NCI-H82 treated with DMSO at 0.1 percent for 48 hours (cell line): ENCODE data around the gene TRPM3.

Experiments
- DNase-seq: peaks from one replicate; lab custom pipeline; 2025; ENCODE audit not compliant: unreplicated experiment; lab: John Stamatoyannopoulos, UW

The TRPM3 gene

DNA sequence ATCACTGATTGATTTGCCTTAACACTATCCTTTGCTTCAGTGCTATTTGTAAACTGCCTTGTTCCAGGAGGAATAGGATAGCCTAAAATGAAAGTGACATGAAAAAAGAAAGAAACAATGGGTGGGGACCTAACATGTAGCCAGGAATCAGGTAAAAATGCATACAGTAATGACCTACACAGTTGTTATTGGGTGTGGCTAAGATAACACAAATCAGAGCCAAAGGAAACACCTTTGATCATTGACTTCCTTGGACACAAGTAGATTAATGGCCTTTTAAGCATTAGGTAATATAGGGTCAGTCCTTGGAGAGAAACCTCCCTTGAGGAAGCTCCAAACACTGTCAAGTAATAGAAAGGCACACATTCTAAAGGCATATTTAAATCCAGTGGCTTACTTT is 220.4 kb downstream of the TRPM3 start:
- DNase-seq, result no peak

DNA sequence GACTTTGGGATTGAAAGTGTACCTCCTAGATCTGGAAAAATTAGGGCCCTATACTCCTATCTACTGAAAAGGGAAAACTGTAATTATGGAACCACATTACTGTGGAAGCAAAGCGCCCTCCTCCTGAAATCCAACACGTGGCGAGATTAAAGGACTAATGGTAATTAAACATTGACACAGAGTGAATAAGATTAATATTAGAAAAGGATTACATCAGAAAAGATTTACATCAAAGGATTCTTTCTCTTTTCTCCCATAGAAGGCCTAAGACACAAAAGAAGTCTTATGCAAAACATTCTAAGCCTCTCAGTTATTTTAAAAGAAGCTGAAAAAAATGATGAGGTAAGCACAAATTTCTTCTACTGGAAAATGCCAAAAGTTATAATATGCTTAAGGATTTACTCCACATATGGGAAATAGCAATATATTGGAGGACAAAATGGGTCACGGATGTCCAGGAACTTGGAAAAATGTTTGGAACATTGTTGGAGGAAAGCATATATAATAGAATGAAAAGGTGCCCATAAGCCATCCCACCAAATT is 227.8 kb downstream of the TRPM3 start:
- peak; percentile 53 for DNase-seq

DNA sequence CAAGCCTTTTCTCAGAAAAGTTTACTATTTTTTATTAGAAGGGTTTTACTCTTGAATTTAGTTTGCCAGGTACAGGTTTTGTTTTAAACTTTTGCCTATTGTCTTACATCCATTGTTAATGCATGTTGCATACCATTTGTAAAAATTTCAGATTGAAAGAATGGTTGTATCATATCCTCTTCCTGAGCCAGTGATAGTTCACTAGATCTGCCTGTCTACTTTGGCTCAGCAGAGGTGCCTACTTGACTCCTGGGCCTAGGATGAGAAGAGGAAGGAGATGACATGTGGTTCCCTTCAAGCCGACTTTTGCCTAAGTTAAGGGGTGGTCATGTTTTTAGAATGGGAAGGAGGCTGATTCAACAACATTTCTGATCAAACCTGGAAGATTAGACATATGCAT is 232.9 kb downstream of the TRPM3 start:
- no peak for DNase-seq

DNA sequence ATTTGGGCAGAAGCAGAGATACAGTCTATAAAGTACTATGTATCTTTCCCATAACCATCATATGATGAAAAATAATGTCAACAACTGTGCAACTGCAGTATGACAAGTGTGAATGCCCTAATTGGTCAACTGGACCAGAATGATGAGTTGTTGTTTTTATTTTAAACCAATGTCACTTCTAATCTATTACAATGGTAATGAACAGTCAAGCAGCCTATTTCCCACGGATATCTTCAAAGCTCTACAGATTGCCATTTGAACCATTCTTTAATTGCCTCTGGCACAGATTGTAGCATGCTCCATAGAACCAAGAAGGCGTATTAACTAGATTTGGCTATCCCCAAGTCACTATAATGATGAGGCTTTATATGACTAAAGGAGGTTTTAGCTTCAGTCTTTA is 233.6 kb downstream of the TRPM3 start:
- no peak for DNase-seq

DNA sequence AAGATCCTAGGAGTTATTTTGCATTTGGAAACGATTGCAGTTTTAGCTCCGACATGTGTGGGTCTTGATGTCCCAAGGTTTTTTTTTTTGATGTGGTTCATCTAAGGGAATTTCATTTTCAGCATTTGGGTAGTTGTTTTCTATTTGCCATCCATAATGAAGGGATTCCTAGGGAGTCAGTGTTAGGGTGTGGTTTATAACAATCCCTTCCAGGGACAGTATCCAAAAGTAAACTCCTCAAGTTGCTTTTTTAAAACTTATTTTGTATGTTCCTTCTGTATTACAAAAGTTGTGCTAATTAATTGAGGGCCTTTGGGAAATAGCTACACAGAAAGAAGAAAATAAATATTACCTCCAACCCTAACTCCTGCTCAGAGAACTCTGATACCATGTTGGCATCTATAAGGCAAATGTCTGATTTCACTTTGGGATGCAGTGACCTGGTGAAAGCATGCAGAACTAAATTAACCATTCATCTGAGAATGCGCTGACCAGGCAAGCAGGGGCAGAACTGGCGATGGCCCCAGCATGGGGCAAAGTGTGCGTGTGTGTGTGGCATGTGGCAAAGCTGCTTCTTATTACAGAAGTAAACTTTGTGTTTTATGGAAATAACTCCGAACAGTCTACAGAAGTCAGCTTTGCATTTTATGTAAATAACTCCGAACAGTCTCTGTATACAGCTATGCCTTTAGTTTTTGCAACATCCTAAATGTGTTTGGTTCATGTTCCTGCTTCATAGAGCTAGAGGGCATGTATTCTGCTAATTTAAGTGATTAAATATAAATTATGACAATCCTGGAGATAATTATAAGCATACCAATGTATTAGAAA is 237.2 kb downstream of the TRPM3 start:
- DNase-seq, result no peak

DNA sequence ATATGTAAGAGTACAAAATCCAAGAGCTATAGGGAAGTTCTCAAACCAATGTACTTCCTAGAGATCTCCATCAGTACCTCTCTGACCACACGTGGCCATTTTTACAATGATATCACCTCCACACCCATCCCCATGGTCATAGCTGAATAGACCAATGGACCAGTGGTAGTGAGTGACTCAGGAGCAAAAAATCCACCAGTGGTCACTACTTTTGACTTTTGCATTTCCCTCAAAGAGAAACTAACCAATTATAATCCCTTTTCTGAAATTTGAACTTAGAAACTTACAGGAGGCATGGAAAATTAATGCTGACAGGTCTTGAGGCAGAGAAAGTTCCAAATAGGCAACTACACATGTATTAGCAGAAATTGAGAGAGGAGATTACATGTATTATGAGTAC is 238.4 kb downstream of the TRPM3 start:
- no peak for DNase-seq

DNA sequence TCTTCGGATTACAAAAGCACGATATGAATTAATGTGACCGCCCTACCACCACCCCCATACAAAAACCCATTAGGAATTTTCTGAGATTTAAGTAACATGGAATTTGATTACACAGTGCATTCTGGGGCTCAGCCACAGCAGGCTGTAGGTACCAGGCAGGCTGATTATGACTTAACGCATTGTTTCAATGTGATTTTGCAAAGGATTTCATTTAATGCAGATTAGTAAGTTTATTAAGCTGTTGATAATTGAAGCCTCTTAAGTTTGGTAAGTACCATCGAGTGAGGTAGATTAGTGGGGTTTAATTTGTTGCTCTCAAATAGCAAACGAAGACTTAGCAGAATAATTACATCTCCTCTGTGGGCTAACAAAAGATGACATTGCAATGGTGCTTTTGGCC is 240.1 kb downstream of the TRPM3 start:
- peak; percentile 93 for DNase-seq

DNA sequence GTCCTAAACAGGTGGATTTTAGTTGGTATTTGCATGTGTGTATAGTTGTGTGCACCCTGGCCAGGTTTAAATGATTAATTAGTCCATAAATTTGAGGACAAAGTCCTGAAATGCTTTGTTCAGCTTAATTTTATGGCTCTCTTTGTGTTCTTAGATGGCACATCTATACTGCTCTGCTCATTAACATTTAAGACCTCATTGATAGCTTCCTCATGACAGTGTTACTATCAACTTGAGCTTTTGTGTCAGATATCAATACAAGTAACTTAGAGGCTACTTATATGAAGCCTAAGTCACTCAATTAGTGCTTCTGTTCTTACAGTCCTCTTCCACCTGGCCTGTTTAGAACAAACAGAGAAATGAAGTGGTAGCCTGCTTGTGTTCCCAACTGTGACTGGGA is 240.9 kb downstream of the TRPM3 start:
- no peak for DNase-seq

DNA sequence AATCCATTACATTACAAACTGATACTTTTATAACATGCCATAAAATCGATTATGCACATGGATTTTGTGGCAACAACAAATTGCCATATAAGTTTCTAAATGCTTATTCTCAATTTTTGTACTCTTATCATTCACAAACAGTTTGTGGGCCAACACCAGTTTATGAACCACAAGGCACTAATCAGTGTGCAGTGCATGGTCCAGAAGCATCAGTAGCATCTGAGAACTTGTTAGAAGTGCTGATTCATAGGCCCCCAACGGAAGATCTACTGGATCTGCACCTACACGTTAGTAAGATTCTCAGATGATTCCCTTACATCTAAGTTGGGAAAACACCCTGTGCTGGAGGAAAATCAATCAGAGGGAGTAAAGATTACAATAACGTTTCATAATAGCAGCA is 242.8 kb downstream of the TRPM3 start:
- no peak for DNase-seq

DNA sequence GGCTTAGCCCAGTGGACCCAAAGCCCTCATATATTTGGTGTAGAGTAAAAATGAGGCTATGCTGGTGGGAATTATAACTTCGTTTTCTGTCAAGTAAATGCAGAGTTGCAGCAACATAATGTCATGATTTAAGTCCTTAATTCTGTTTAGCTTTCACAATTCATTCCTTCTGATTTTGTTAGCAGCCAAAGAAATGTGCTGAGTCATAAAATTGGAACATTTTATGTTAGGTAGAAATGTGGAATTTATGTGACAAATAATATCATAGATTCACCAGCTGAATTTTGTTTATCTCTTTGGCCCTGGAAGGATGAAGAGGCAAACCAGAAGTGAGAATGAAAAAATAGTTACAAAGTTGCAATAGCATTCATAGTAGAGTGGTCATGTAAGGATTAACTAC is 247.0 kb downstream of the TRPM3 start:
- no peak for DNase-seq

DNA sequence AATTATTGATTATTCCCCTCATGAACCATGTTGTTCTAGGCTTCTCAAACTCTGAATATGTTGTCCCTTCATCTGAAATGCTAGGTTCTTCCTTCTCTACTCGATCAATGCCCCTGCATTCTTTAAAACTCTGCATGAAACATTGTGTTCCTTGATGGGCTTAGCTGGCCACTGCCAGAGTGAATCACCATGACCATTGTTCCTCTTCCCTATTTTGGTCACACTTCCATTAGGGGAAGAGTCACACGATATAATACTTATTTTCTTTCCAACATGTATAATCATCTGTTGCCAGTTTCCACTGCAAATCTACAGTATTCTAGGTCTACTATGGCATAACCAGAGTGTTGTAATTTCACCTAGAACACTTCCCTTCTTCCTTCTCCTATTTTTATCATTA is 247.9 kb downstream of the TRPM3 start:
- no peak for DNase-seq

DNA sequence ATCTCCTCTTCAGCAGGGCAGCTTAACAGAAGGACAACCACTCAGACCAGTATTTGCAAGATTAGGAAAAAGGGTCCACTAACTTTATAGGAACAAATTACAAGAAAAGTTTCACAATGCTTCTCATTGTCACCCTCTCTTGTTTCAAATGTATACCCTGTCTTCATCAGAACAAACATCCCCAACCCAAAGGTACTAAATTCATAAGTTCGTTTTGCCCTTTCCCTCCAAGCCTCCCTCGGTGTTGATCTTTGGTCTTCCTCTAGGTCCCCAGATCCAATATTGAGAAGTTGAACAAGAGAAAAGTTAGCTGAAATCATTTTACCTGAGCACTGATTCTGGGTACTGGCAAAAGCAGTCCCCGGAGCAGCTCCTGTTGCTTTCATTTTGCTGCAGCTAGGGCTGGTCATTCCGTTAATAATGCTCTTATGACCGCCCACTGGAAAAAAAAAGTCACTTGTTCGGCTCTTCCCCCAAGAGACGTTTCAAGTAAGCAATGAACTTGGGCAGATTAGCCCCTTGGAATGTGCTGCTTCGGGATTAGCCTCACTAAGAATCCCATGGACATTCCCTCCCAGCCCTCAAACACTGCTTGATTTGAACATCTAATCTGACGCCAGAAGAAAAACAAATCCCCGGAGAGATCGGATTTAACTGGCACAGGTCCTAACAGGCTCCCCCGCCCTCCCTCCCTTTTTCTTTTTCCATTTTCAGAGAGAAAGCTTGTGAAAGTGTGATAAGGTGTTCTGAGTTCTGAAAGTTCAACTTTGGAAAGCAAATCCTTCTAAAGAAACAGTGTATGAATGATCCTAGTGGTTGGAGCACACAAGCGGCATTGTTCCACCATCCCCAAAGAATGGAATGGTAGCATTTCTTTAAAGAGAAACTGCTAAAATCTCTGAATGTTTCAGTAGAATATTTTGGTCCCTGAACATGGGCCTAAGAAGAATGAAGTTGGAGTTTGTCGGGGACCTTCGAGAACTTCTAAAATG is 252.5 kb downstream of the TRPM3 start:
- DNase-seq, result peak; percentile 94

DNA sequence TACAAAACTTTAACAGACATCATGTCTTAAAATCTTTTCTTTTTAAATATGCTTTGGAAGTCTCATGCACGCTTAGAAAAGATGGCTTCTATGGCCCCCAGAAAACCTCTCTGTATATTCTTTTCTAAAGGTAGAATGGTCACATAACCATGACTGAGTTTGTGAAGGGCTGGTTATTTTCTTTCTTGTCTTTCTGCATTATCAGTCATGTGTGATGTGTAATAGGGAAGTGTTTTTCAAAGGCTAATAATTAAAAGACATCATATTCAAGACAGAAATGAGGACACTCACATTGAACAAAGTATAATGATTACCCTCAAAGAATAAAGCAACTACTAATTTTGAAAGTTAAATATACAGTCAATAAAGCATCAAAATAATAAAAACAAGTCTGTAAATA is 253.4 kb downstream of the TRPM3 start:
- DNase-seq, result no peak

DNA sequence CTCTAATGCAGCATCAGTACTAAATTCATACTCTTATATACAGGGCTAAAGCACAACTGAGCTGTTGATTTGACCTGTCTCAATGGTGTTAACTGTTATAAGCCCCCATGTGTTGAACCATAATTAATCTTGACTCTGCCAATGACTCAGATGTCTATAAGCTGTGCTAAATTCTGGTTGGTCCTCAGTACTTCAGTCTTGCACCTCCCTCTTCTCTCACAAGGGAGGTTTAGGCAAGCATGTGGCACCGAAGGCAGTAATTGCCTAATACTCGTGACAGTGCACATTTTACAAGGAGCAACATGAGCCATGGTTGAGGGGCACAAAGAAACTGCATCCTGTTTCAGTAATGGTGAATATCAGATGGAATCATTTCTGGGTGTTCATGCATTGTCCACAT is 255.9 kb downstream of the TRPM3 start:
- DNase-seq, result no peak

DNA sequence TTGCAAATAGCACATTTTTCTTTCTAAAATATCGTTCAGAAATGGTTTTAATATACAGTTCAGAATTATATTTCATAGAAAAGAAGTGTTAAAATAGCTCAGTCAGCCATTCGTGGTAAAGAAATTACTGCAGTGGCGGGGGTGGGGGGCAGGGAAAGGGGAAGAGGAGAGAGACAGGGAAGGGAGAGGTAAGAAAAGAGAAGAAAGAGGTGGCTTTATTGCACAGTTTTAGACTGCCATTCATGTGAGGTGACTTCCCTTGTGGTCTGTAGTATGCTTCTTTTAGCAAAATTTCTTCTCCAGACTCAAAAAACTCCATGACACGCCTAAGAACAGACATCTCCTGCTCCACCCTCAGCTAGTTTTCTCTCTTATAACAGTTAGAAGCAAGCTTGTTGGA is 259.6 kb downstream of the TRPM3 start:
- no peak for DNase-seq

DNA sequence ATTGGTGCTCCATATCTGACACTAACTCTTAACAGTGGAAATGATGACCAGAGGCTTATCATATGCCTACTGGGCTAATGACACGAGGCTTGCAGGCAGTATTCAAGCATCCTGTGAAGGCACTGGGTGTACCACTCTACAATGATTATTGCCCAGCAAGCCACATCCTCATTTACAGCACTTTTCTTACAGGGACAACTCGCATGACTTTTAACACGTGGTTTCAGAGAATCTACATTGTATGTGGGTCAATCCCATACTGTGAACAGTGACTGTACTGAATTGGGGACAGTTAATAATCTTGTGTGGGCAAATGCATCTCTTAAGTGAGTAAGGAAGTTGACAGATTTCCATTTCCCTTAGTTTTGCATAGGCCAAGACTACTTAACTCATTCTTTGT is 260.0 kb downstream of the TRPM3 start:
- DNase-seq, result no peak

DNA sequence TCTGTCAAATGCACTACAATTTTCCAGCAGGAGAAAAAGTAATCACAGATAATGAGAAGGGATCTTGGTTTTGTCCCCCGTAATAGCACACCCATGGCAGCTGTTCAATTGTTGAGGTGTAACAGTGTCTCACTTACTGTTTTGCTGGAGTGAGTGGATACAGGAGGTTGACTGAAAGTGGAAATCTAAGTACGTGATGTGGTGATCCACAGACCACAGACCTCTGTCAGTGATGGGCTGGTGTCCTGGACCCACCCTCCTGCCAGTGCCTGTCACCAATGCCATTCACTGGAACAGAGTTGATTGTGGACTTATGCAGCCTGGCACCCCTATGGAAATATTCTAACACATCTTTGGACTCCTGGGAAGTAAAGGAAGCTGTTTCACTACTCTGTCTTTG is 261.7 kb downstream of the TRPM3 start:
- DNase-seq, result no peak

DNA sequence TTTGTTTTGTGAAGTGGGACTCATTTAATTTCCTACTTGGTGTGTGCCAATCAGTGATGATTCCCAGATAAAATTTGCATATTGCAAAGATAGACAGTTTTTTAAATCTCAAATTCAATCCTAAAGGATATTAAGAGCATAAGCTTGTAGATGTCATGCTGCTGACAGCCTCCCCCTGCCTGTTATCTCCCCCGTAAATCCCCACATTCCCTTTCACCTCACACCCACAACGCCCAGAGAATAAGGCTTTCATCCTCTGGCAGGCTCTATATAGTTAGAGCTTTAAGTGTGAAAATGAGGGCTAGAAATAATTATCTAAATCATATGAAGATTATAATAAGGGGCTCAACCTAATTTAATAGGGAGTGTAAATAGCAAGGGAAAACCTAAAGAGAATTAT is 265.0 kb downstream of the TRPM3 start:
- DNase-seq, result peak; percentile 65

DNA sequence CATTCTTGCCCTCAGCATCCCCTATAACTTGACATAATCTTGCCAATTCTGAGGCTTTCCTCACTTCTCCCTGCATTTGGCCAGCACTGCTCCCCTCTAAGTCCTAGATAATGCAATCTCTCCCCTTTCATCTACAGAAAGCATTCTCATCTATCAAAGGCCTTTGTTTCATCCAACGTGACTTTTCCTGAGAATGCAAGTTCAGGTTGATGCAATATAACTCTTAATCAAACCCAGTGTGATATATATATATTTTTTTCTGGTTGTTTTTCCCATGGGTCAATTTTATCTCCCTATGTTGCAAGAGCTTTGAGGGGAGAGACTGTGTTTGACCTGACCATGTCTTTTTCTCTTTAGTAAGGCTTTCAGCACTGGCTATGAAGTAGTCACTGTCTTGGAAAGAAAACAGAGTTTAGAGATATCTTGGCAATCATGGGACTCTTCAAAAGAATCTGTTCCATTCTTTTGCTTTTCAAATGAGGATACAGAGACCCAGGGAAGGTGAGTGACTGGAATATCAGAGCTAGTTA is 268.6 kb downstream of the TRPM3 start:
- no peak for DNase-seq

DNA sequence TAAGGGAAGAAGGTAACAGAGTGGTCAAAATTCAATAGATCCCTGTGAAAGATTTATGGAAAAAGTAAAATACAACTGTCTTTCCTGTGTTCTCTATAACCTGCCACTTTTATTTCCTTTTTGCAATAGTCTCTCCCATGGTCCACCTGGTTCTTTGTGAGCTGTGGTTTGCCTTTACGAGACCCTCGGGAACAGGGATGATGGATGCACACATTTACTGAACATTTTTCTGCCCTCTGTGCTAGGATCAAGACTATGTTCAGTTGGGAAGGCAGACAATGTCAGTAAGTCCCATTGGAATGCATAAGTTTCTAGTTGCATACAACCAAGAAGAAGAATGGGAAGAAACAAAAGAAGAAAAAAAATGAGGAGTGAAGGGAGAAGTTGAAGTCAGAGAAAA is 281.2 kb downstream of the TRPM3 start:
- DNase-seq, result no peak

DNA sequence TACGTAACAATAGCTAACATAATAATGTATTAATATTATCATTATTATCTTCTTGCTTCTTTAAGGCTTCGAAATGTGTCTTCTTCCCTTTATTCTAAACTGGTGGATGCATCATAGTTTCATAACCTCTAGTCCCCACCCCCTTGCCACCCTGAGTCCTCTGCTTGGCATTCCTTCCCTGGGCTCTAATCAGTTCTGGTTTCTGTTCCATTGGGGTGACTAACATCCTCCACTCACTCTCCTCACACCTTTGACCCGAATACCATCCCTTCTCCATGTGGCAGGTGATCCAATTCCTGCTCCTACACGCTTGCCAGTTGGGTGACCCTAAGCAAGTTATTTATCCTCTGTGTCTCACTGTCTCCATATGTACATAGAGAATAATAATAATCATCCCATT is 286.1 kb downstream of the TRPM3 start:
- no peak for DNase-seq

DNA sequence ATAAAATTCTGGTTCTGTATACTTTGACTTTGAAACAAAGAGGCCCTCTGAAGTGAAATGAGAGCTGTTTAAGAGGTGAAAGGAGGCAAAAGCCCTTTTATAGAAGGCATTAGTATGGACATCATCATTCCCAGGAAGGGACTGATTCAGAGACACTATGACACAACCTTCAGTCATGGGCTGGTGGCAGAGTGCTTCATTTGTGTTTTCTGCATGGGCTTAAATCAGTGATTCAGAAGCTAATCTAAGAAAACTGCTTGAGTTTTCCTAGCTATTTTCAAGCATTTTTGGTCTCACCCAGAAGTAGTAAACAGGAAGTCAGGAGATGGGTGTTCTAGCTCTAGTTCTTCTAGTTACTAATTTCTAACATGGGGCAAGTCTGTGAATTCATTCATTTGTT is 288.9 kb downstream of the TRPM3 start:
- DNase-seq, result no peak
